ENCODE measurements around the gene PIGR. TPM values are rescaled to one million over a fixed set of nuclear protein-coding genes. Genes with fewer than 3 reads are reported as not detected.
A peak's percentile ranks its signal among the peaks of the same experiment; 100 is the strongest.

PIGR gene
- total RNA-seq, 2 experiments from 2014 or later = not detected

DNA sequence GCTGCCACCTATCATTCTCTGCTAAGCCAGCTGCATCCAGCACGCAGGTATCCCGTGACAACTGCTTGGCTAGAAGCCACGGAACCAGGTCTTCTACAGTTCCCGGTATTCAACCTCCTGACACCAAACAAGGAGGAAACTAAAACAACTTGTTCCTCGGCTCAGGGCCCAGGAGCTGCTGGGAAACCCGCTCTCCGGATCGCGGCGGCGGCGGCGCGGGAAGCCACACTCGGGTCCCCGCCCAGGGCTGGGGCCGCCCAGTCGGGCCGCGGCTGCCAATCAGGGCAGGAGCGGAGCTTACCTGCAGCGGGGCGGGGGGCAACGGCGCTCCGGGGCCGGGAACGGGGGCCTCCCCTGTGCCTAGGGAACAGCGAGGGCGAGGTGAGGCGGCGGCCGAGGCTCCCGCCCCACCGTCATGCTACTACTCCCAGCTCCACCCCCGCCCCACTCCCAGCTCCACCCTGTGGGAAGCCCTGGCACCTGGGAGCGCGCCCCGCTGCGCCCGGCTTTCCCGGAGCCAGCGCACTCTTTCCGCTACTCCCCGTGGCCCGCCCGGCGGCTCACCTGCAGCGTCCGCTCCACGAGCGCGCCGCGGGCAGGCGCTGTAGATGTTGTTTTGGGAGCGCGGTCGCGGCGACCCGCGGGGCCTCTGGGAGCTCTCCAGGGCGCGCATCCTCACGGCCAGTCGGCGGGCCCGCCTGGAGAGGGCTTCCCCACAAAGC lies 36.9 kb downstream of the PIGR start:
- H3K27me3 ChIP-seq (ENCODE audit: control insufficient read depth in 1 of 2, insufficient read depth in 2 of 2, low read length in 2 of 2) = no peaks in the 10 kb centered on the region
- H3K36me3 ChIP-seq (ENCODE audit: insufficient read depth, low read length) = peaks cover 87% of the 10 kb centered on the region
- Mint-ChIP-seq H3K9me3 (no peaks in the 10 kb centered on the region), H3K36me3 (ENCODE audit: low read depth) (peaks cover 91% of the 10 kb centered on the region), H3K4me3 (peak overlapping the region; percentile 81), H3K27me3 (no peaks in the 10 kb centered on the region), H3K4me1 (ENCODE audit: low read depth) (peaks cover 92% of the 10 kb centered on the region), H3K27ac (peak overlapping the region; percentile 90)
- DNase-seq (peak in 13 of 14 experiments; percentile 38 to 74 (median 60)), ATAC-seq (ENCODE audit: poor library complexity) (peak; percentile 72)
- CTCF ChIA-PET = interaction anchor here (1.0 to 1.8 kb wide), 10 partner anchors 9 to 184 kb away, joined by 3 to 14 read pairs (median 5); partner anchors contain the start of genes FCMR and IL20
- H3K4me1 ChIP-seq (ENCODE audit: insufficient read depth, low read length) = peaks cover 95% of the 10 kb centered on the region
- peak overlapping the region; percentile 25 to 39 for H3K27ac ChIP-seq (ENCODE audit: low read depth in 1 of 2, low read length in 2 of 2)
- intact Hi-C loops (cut with DNase I, micrococcal nuclease) = no loop called here
- POLR2A ChIA-PET = interaction anchor here (0.5 to 13.4 kb wide), 26 partner anchors 8 to 182 kb away, joined by 3 to 384 read pairs (median 6); partner anchors contain the start of genes FCAMR, FCMR and IL24
- H3K4me3 ChIP-seq (ENCODE audit: low read length) = peak overlapping the region; percentile 43
- TF ChIP-seq, protein P1, sequence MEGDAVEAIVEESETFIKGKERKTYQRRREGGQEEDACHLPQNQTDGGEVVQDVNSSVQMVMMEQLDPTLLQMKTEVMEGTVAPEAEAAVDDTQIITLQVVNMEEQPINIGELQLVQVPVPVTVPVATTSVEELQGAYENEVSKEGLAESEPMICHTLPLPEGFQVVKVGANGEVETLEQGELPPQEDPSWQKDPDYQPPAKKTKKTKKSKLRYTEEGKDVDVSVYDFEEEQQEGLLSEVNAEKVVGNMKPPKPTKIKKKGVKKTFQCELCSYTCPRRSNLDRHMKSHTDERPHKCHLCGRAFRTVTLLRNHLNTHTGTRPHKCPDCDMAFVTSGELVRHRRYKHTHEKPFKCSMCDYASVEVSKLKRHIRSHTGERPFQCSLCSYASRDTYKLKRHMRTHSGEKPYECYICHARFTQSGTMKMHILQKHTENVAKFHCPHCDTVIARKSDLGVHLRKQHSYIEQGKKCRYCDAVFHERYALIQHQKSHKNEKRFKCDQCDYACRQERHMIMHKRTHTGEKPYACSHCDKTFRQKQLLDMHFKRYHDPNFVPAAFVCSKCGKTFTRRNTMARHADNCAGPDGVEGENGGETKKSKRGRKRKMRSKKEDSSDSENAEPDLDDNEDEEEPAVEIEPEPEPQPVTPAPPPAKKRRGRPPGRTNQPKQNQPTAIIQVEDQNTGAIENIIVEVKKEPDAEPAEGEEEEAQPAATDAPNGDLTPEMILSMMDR (IDR thresholded peaks at IDR 0.05) = no peak
- no peaks in the 10 kb centered on the region for H3K9me3 ChIP-seq (ENCODE audit: control insufficient read depth in 1 of 2, insufficient read depth in 1 of 2, low read length in 2 of 2)

DNA sequence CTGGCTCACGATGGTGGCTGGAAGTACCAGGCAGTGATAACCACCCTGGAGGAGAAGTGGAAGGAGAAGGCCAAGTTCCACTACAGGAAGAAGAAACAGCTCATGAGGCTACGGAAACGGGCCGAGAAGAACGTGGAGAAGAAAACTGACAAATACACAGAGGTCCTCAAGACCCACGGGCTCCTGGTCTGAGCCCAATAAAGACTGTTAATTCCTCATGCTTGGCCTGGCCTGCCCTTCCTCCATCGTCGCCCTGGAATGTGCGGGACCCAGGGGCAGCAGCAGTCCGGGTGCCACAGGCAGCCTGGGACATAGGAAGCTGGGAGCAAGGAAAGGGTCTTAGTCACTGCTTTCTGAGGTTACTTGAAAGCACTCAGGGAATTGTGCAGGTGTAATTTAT lies 38.2 kb downstream of the PIGR start:
- H3K27me3 Mint-ChIP-seq = no peaks in the 10 kb centered on the region
- ChIA-PET CTCF (interaction anchor here (1.1 to 1.5 kb wide), 3 partner anchors 14 to 173 kb away, joined by 3 to 14 read pairs (median 9); partner anchors contain the start of gene FCMR), POLR2A (interaction anchor here (1.1 to 13.4 kb wide), 12 partner anchors 8 to 173 kb away, joined by 3 to 384 read pairs (median 11); partner anchors contain the start of genes FCMR and IL24)
- Histone ChIP-seq H3K27ac (ENCODE audit: low read depth in 1 of 2, low read length in 2 of 2) (peak overlapping the region; percentile 25 to 39), H3K4me3 (ENCODE audit: low read length) (no peak overlapping the region), H3K4me1 (ENCODE audit: insufficient read depth, low read length) (peaks cover 83% of the 10 kb centered on the region), H3K36me3 (ENCODE audit: insufficient read depth, low read length) (peaks cover 87% of the 10 kb centered on the region), H3K9me3 (ENCODE audit: control insufficient read depth in 1 of 2, insufficient read depth in 1 of 2, low read length in 2 of 2) (no peaks in the 10 kb centered on the region), H3K27me3 (ENCODE audit: control insufficient read depth in 1 of 2, insufficient read depth in 2 of 2, low read length in 2 of 2) (no peaks in the 10 kb centered on the region)
- DNase-seq (no peak), ATAC-seq (ENCODE audit: poor library complexity) (no peak)
- H3K36me3 Mint-ChIP-seq (ENCODE audit: low read depth) = peaks cover 91% of the 10 kb centered on the region
- peaks cover 92% of the 10 kb centered on the region for H3K4me1 Mint-ChIP-seq (ENCODE audit: low read depth)
- peak overlapping the region; percentile 52 for H3K4me3 Mint-ChIP-seq
- no peaks in the 10 kb centered on the region for H3K9me3 Mint-ChIP-seq
- TF ChIP-seq, protein P1 (IDR thresholded peaks at IDR 0.05) = no peak
- peak overlapping the region; percentile 90 for H3K27ac Mint-ChIP-seq
- intact Hi-C loops (cut with DNase I, micrococcal nuclease) = no loop called here

DNA sequence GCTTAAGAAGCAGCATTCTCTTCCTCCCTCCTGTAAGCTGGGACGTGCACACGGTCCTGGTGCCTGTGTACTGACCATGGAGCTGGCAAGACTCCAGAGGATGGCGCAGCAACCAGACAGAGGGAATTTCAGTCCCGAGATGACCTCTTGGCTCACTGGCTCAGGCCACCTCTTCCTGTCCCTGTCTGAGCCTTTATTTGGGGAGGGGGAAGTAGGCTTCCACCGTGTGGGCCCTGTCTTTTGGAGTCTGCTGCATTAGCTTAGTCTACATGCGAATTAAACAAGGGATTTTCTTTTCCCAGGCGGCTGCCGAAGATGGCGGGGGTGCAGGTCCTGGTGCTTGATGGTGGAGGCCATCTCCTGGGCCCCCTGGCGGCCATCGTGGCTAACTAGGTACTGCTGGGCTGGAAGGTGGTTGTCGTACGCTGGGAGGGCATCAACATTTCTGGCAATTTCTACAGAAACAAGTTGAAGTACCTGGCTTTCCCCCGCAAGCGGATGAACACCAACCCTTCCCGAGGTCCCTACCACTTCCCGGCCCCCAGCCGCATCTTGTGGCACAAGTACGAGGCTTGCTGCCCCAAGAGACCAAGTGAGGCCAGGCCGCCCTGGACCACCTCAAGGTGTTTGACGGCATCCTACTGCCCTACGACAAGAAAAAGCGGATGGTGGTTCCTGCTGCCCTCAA lies 38.8 kb downstream of the PIGR start:
- ATAC-seq (ENCODE audit: poor library complexity) = no peak
- Histone ChIP-seq H3K36me3 (ENCODE audit: insufficient read depth, low read length) (peaks cover 87% of the 10 kb centered on the region), H3K4me3 (ENCODE audit: low read length) (no peak overlapping the region), H3K27me3 (ENCODE audit: control insufficient read depth in 1 of 2, insufficient read depth in 2 of 2, low read length in 2 of 2) (no peaks in the 10 kb centered on the region), H3K4me1 (ENCODE audit: insufficient read depth, low read length) (peaks cover 77% of the 10 kb centered on the region), H3K9me3 (ENCODE audit: control insufficient read depth in 1 of 2, insufficient read depth in 1 of 2, low read length in 2 of 2) (no peaks in the 10 kb centered on the region), H3K27ac (ENCODE audit: low read depth in 1 of 2, low read length in 2 of 2) (peak overlapping the region; percentile 36 to 48)
- H3K4me1 Mint-ChIP-seq (ENCODE audit: low read depth) = peaks cover 92% of the 10 kb centered on the region
- TF ChIP-seq, protein P1 (IDR thresholded peaks at IDR 0.05) = no peak
- intact Hi-C loops (cut with DNase I, micrococcal nuclease) = no loop called here
- no peaks in the 10 kb centered on the region for H3K9me3 Mint-ChIP-seq
- ChIA-PET POLR2A (interaction anchor here (1.1 to 13.4 kb wide), 11 partner anchors 10 to 172 kb away, joined by 3 to 384 read pairs (median 8); partner anchors contain the start of gene FCMR), CTCF (interaction anchor here (0.7 to 1.5 kb wide), 2 partner anchors 15 to 173 kb away, joined by 3 to 9 read pairs; partner anchors contain the start of gene FCMR)
- no peak for DNase-seq
- peaks cover 91% of the 10 kb centered on the region for H3K36me3 Mint-ChIP-seq (ENCODE audit: low read depth)
- H3K27me3 Mint-ChIP-seq = no peaks in the 10 kb centered on the region
- H3K4me3 Mint-ChIP-seq = peak overlapping the region; percentile 52
- H3K27ac Mint-ChIP-seq = peak overlapping the region; percentile 90

Data from CD4-positive, alpha-beta T cell (primary cell).